Neural crest cell (in vitro differentiated cells): ENCODE data around the gene FILIP1L. TPM values are rescaled to one million over a fixed set of nuclear protein-coding genes. Genes with fewer than 3 reads are reported as not detected.

Experiments
- DNase-seq: peaks from one replicate; pipeline ENCODE4 v3.0.0; 2021; ENCODE audit warnings: low read depth, mixed read lengths, low spot score
- H3K27ac Mint-ChIP-seq: one replicate; pipeline ENCODE4 v1.8.0; 2021; ENCODE audit warnings: mild to moderate bottlenecking, mixed read lengths; ENCODE audit not compliant: unreplicated experiment
- H3K27me3 Mint-ChIP-seq: 2 replicates; pipeline ENCODE4 v1.8.0; 2021; ENCODE audit warnings: low read depth, mild to moderate bottlenecking, mixed read lengths
- H3K36me3 Mint-ChIP-seq: 2 replicates; pipeline ENCODE4 v1.8.0; 2021; ENCODE audit warnings: low read depth, mild to moderate bottlenecking, mixed read lengths
- H3K4me1 Mint-ChIP-seq: 2 replicates; pipeline ENCODE4 v1.8.0; 2021; ENCODE audit warnings: mixed read lengths
- H3K4me3 Mint-ChIP-seq: one replicate; pipeline ENCODE4 v1.8.0; 2021; ENCODE audit warnings: mild to moderate bottlenecking, mixed read lengths
- H3K9me3 Mint-ChIP-seq: 2 replicates; pipeline ENCODE4 v1.8.0; 2021; ENCODE audit warnings: mixed read lengths
- microRNA-seq: library from miRNA; unstranded; fragments of <30 nt; microRNA quantifications from one replicate; pipeline ENCODE4, GENCODE V29; 2020
- total RNA-seq: library from RNA; stranded (reverse); gene quantifications from 2 replicates; pipeline ENCODE4 v1.2.1, GENCODE V29; 2021
- TF ChIP-seq, protein P1 (sequence below): fragments of 200-600 bp; sonication (generic); conservative IDR thresholded peaks from 2 replicates; pipeline ENCODE4 v1.5.0; 2021; ENCODE audit warnings: antibody characterized with exemption, mild to moderate bottlenecking

FILIP1L gene
- total RNA-seq, 1 donor from 2014 or later, result 9.8 TPM

- no peaks in the 10 kb centered on the region for H3K9me3 Mint-ChIP-seq
- no peaks in the 10 kb centered on the region for H3K27me3 Mint-ChIP-seq
- DNase-seq, result no peak
- H3K4me1 Mint-ChIP-seq, result no peaks in the 10 kb centered on the region
- no peak overlapping the region for H3K27ac Mint-ChIP-seq
- no peak overlapping the region for H3K4me3 Mint-ChIP-seq
- TF ChIP-seq, protein P1, sequence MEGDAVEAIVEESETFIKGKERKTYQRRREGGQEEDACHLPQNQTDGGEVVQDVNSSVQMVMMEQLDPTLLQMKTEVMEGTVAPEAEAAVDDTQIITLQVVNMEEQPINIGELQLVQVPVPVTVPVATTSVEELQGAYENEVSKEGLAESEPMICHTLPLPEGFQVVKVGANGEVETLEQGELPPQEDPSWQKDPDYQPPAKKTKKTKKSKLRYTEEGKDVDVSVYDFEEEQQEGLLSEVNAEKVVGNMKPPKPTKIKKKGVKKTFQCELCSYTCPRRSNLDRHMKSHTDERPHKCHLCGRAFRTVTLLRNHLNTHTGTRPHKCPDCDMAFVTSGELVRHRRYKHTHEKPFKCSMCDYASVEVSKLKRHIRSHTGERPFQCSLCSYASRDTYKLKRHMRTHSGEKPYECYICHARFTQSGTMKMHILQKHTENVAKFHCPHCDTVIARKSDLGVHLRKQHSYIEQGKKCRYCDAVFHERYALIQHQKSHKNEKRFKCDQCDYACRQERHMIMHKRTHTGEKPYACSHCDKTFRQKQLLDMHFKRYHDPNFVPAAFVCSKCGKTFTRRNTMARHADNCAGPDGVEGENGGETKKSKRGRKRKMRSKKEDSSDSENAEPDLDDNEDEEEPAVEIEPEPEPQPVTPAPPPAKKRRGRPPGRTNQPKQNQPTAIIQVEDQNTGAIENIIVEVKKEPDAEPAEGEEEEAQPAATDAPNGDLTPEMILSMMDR, result no peak
- H3K36me3 Mint-ChIP-seq, result no peaks in the 10 kb centered on the region
Observed at GRCh38 chr3:99795573-99795972, 318.7 kb downstream of the FILIP1L start.

GRCh38 chr3:99794485-99794884 is 319.8 kb downstream of the FILIP1L start:
- H3K27ac Mint-ChIP-seq, result no peak overlapping the region
- H3K27me3 Mint-ChIP-seq, result no peaks in the 10 kb centered on the region
- H3K36me3 Mint-ChIP-seq, result no peaks in the 10 kb centered on the region
- H3K4me3 Mint-ChIP-seq, result no peak overlapping the region
- DNase-seq, result no peak
- H3K9me3 Mint-ChIP-seq, result no peaks in the 10 kb centered on the region
- TF ChIP-seq, protein P1, result no peak
- H3K4me1 Mint-ChIP-seq, result no peaks in the 10 kb centered on the region

GRCh38 chr3:99789011-99789721 is 325.1 kb downstream of the FILIP1L start:
- Mint-ChIP-seq H3K36me3 (no peaks in the 10 kb centered on the region), H3K9me3 (no peaks in the 10 kb centered on the region), H3K27ac (no peak overlapping the region), H3K4me3 (no peak overlapping the region), H3K4me1 (no peaks in the 10 kb centered on the region), H3K27me3 (no peaks in the 10 kb centered on the region)
- peak; percentile 12 for DNase-seq
- TF ChIP-seq, protein P1, result peak; percentile 71

Small RNA genes lying within 50 kb of the gene (microRNA-seq; reads per million reads assigned to microRNA genes)
- gene MIR3921, result not detected

Other genes starting within 250 kb of the FILIP1L start
- gene TBC1D23, start 146.5 kb upstream of the FILIP1L start, total RNA-seq, result 23.3 and 25.2 TPM in 2 replicates
- gene NIT2, start 220.3 kb upstream of the FILIP1L start, total RNA-seq, result 41.5 and 44.8 TPM in 2 replicates